MM.1S (cell line): ENCODE measurements around the gene OSTM1.

Experiments used
- DNase-seq: peaks from one replicate; pipeline ENCODE4 v3.0.0-alpha.2; 2015
- H2AFZ ChIP-seq: fragments of 300-600 bp; sonication (generic); 2 replicates; pipeline ENCODE4 v1.6.0; 2016; ENCODE audit warnings: antibody characterized with exemption, low read length
- H3F3A ChIP-seq: fragments of 300-600 bp; sonication (generic); 2 replicates; pipeline ENCODE4 v1.6.1; 2016; ENCODE audit warnings: mild to moderate bottlenecking, antibody characterized with exemption, low read length, moderate library complexity, mixed read lengths; ENCODE audit not compliant: insufficient read depth
- H3K27ac ChIP-seq: fragments of 300-600 bp; sonication (generic); 2 replicates; pipeline ENCODE4 v1.5.1; 2016; ENCODE audit warnings: mild to moderate bottlenecking, low read length
- H3K27me3 ChIP-seq: fragments of 300-600 bp; sonication (generic); replicated peaks from 2 replicates; pipeline ENCODE4 v1.6.0; 2016; ENCODE audit warnings: low read length; ENCODE audit not compliant: insufficient read depth
- H3K36me3 ChIP-seq: fragments of 300-600 bp; sonication (generic); replicated peaks from 2 replicates; pipeline ENCODE4 v1.6.1; 2016; ENCODE audit warnings: mild to moderate bottlenecking, low read length, mixed read lengths; ENCODE audit not compliant: insufficient read depth
- H3K4me1 ChIP-seq: fragments of 300-600 bp; sonication (generic); 2 replicates; pipeline ENCODE4 v1.6.1; 2016; ENCODE audit warnings: low read length, mixed read lengths
- H3K4me2 ChIP-seq: fragments of 300-600 bp; sonication (generic); 2 replicates; pipeline ENCODE4 v1.6.0; 2016; ENCODE audit warnings: low read depth, low read length
- H3K4me3 ChIP-seq: fragments of 300-600 bp; sonication (generic); 2 replicates; pipeline ENCODE4 v1.5.1; 2016; ENCODE audit warnings: low read length, mixed read lengths
- H3K79me2 ChIP-seq: fragments of 300-600 bp; sonication (generic); 2 replicates; pipeline ENCODE4 v1.6.1; 2016; ENCODE audit warnings: mixed run types, low read length, mixed read lengths
- H3K9ac ChIP-seq: fragments of 300-600 bp; sonication (generic); 2 replicates; pipeline ENCODE4 v1.6.1; 2016; ENCODE audit warnings: low read length, mixed read lengths
- H3K9me2 ChIP-seq: fragments of 300-600 bp; sonication (generic); replicated peaks from 2 replicates; pipeline ENCODE4 v1.6.1; 2016; ENCODE audit warnings: mild to moderate bottlenecking, low read length, mixed read lengths; ENCODE audit not compliant: insufficient read depth
- H3K9me3 ChIP-seq: fragments of 300-600 bp; sonication (generic); replicated peaks from 2 replicates; pipeline ENCODE4 v1.6.1; 2016; ENCODE audit warnings: mild to moderate bottlenecking, low read length, mixed read lengths; ENCODE audit not compliant: insufficient read depth
- H4K20me1 ChIP-seq: fragments of 300-600 bp; sonication (generic); 2 replicates; pipeline ENCODE4 v1.6.1; 2016; ENCODE audit warnings: mild to moderate bottlenecking, low read length, moderate library complexity, mixed read lengths; ENCODE audit not compliant: insufficient read depth
- EZH2 ChIP-seq: fragments of 300-600 bp; sonication (generic); optimal IDR thresholded peaks from 2 replicates; pipeline ENCODE3; 2017; ENCODE audit warnings: low read depth, mild to moderate bottlenecking, antibody characterized with exemption, low read length, mixed read lengths
- EZH2phosphoT487 ChIP-seq: fragments of 300-600 bp; sonication (generic); IDR thresholded peaks from 2 replicates; pipeline ENCODE4 v1.6.1; 2018; ENCODE audit warnings: antibody characterized with exemption, low read length
- TF ChIP-seq, protein P1 (sequence below): fragments of 300-600 bp; sonication (generic); IDR thresholded peaks from 2 replicates; pipeline ENCODE4 v1.5.1; 2016; ENCODE audit warnings: antibody characterized with exemption, low read length, mixed read lengths

The OSTM1 gene

GRCh38 chr6:108074057-108074358, 533 bp downstream of the OSTM1 start:
- Histone ChIP-seq H2AFZ (peak overlapping the region; percentile 100), H3K27ac (no peak overlapping the region)

DNA sequence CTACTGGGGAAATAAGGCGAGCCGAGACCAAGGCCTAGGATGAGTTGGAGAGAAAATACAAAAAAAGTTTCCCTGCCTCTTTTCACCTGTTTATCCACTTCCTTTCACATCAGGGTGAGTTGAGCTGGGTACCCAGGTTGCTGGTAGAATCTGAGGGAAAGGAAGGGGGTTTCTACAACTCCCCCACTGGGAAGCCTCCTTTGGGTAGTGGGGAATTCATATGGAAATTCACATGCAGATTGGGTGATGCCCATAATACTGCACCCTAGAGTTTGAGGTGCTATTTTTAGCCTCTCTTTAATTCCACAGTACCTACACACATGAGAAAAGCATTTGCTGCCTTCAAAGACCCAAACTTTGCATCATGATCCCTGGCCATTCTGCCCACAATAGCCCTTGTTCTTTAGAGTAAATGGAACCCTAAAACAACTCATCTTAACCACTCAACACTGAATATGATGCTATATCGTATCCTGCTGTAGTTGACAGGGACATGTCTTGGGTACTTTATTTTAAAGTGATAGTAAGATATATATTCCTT, 2.7 kb downstream of the OSTM1 start:
- no peaks in the 10 kb centered on the region for H4K20me1 ChIP-seq
- H3K36me3 ChIP-seq, result no peaks in the 10 kb centered on the region
- no peaks in the 10 kb centered on the region for H3K9me2 ChIP-seq
- H2AFZ ChIP-seq, result no peak overlapping the region
- H3K9ac ChIP-seq, result no peak overlapping the region
- H3K79me2 ChIP-seq, result peaks cover 14% of the 10 kb centered on the region
- peaks cover 8% of the 10 kb centered on the region; the same call in 1 of the 2 replicates for H3K4me1 ChIP-seq
- no peak for DNase-seq
- no peak overlapping the region for H3K27ac ChIP-seq
- TF ChIP-seq EZH2phosphoT487 (no peak), EZH2 (no peak)
- TF ChIP-seq, protein P1, sequence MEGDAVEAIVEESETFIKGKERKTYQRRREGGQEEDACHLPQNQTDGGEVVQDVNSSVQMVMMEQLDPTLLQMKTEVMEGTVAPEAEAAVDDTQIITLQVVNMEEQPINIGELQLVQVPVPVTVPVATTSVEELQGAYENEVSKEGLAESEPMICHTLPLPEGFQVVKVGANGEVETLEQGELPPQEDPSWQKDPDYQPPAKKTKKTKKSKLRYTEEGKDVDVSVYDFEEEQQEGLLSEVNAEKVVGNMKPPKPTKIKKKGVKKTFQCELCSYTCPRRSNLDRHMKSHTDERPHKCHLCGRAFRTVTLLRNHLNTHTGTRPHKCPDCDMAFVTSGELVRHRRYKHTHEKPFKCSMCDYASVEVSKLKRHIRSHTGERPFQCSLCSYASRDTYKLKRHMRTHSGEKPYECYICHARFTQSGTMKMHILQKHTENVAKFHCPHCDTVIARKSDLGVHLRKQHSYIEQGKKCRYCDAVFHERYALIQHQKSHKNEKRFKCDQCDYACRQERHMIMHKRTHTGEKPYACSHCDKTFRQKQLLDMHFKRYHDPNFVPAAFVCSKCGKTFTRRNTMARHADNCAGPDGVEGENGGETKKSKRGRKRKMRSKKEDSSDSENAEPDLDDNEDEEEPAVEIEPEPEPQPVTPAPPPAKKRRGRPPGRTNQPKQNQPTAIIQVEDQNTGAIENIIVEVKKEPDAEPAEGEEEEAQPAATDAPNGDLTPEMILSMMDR, result no peak
- no peak overlapping the region for H3K4me3 ChIP-seq
- no peaks in the 10 kb centered on the region for H3K27me3 ChIP-seq
- no peaks in the 10 kb centered on the region for H3K9me3 ChIP-seq
- no peaks in the 10 kb centered on the region for H3F3A ChIP-seq
- H3K4me2 ChIP-seq, result no peak overlapping the region

More at GRCh38 chr6:108074057-108074358, 533 bp downstream of the OSTM1 start:
- H3K27me3 ChIP-seq, result no peaks in the 10 kb centered on the region
- peak overlapping the region; percentile 88 for H3K4me2 ChIP-seq
- H3K9me3 ChIP-seq, result no peaks in the 10 kb centered on the region
- TF ChIP-seq EZH2phosphoT487, result no peak
- TF ChIP-seq, protein P1, result no peak
- no peak for TF ChIP-seq EZH2
- H3K36me3 ChIP-seq, result no peaks in the 10 kb centered on the region
- H3K4me1 ChIP-seq, result peaks cover 2% of the 10 kb centered on the region; the same call in 1 of the 2 replicates
- peak overlapping the region; percentile 87 for H3K9ac ChIP-seq
- H3K9me2 ChIP-seq, result no peaks in the 10 kb centered on the region
- H3F3A ChIP-seq, result no peaks in the 10 kb centered on the region
- no peaks in the 10 kb centered on the region for H4K20me1 ChIP-seq
- H3K79me2 ChIP-seq, result peaks cover 14% of the 10 kb centered on the region
- no peak for DNase-seq
- H3K4me3 ChIP-seq, result peak overlapping the region; percentile 100

- Histone ChIP-seq H3K4me1 (peaks cover 8% of the 10 kb centered on the region; the same call in 1 of the 2 replicates), H3K79me2 (peaks cover 6% of the 10 kb centered on the region; the same call in 1 of the 2 replicates), H3K4me2 (no peak overlapping the region), H3K27ac (no peak overlapping the region), H4K20me1 (no peaks in the 10 kb centered on the region), H2AFZ (no peak overlapping the region), H3K9me3 (no peaks in the 10 kb centered on the region), H3K36me3 (no peaks in the 10 kb centered on the region), H3K9me2 (no peaks in the 10 kb centered on the region), H3K27me3 (no peaks in the 10 kb centered on the region), H3K4me3 (no peak overlapping the region), H3F3A (no peaks in the 10 kb centered on the region), H3K9ac (no peak overlapping the region)
- no peak for DNase-seq
- no peak for TF ChIP-seq EZH2
- TF ChIP-seq, protein P1, result no peak
- no peak for TF ChIP-seq EZH2phosphoT487
Measured at GRCh38 chr6:108068618-108069017, 5.9 kb downstream of the OSTM1 start.
